NB4 (cell line): ENCODE data around the gene ACVR1.

Experiments used
- POLR2A ChIP-seq: IDR thresholded peaks from 2 replicates; pipeline ENCODE4 v1.6.1; 2011; ENCODE audit warnings: mild to moderate bottlenecking; ENCODE audit not compliant: insufficient read length; ENCODE audit errors: extremely low read depth
- TF ChIP-seq, protein P1 (sequence below): IDR thresholded peaks from one replicate; pipeline ENCODE4 v1.5.1; 2012; ENCODE audit warnings: low read depth, low read length

DNA sequence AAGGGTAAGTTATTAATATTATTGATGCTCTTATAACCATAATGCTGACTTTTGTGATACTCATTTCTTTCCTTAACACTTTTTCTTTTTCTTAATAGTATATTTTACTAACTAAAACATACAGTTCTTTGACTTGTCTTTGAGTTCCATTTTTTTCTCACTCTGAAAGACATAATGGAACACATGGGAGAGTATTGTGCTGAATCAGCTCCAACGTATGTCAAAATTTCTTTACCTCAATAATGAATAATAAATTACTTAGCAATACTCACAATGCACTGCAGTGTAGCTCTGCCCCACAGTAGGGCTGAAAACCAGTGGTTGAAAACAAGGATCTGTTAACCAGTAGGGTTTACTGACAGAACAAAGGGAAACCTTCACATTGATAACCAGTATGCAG, 40.7 kb downstream of the ACVR1 start:
- TF ChIP-seq, protein P1, sequence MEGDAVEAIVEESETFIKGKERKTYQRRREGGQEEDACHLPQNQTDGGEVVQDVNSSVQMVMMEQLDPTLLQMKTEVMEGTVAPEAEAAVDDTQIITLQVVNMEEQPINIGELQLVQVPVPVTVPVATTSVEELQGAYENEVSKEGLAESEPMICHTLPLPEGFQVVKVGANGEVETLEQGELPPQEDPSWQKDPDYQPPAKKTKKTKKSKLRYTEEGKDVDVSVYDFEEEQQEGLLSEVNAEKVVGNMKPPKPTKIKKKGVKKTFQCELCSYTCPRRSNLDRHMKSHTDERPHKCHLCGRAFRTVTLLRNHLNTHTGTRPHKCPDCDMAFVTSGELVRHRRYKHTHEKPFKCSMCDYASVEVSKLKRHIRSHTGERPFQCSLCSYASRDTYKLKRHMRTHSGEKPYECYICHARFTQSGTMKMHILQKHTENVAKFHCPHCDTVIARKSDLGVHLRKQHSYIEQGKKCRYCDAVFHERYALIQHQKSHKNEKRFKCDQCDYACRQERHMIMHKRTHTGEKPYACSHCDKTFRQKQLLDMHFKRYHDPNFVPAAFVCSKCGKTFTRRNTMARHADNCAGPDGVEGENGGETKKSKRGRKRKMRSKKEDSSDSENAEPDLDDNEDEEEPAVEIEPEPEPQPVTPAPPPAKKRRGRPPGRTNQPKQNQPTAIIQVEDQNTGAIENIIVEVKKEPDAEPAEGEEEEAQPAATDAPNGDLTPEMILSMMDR: no peak
- no peak for TF ChIP-seq POLR2A
